Activated CD8-positive, alpha-beta memory T cell treated with anti-CD3 and anti-CD28 coated beads, Interleukin-2, amount 50 U/mL, for 4 hours (primary cell): Measurements from ENCODE around the gene ERCC3.
A peak's percentile ranks its signal among the peaks of the same experiment; 100 is the strongest.

Experiments
- DNase-seq: peaks from one replicate; pipeline ENCODE4 v3.0.0-alpha.2; 2020

ERCC3 gene

DNA sequence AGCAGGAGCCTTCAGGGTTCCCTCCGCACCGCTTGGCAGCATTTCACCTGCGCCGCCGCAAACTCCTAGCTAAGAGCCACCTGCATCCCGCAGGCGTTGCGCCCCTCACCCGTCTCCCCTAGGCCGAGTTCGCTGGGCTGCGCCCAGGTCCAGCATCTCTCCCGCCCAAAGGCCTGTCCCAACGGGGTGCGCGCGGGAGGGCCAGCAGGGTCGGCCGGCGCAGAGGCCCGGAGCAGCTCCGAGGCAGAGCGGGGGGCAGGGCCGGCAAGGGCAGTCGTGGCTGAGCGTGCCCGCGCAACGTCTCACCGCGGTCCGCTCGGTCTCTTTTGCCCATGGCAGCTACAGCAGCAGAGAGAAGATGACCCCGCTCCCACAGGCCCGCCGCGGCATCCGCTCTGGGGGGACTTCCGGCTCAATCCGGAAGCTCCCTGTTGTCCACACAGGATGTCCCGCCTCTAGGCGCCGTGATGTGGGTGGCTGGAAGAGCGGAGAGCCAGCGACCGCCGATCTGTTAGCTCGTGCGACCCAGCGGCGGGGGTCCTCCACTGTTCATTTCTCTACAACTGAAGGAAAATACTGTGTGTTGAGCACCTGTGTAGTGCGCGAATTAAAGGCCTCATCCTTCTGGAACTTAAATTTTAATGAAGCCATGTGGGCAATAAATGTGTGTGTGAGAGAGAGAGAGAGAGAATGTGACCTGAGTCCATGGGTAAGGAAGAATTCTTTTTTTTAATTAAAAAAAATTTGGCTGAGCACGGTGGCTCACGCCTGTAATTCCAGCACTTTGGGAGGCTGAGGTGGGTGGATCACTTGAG, at the start of gene ERCC3:
Gene ERCC3 (minus strand): TSS at position 397 of the 815 bp plus-strand sequence. CDS start 63 bp downstream, at position 334.
- DNase-seq: peak; percentile 84

GRCh38 chr2:127343277-127343676, 49.3 kb upstream of the ERCC3 start:
- DNase-seq: no peak

- no peak for DNase-seq
Observed at GRCh38 chr2:127342101-127342500, 48.2 kb upstream of the ERCC3 start.

- DNase-seq: no peak
Observed at GRCh38 chr2:127332335-127332734, 38.4 kb upstream of the ERCC3 start.

DNA sequence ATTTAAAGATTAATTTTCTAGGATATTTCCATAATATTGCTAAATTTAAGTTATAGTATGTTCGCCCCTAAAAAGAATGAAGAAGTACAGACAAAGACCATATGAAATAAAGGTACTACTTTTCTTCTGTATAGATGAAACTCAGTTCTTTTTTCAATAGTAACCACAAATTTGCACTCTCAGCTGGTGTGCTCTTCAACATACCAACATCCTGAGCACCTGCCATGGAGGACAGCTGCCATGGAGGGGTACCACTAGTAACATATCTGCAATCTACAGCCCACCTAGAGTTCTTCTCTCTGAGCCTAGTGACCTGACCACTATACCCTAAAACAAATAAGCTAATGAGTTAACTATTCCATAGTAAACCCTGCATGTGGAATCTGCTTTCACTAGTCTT, 36.8 kb upstream of the ERCC3 start:
- no peak for DNase-seq

DNA sequence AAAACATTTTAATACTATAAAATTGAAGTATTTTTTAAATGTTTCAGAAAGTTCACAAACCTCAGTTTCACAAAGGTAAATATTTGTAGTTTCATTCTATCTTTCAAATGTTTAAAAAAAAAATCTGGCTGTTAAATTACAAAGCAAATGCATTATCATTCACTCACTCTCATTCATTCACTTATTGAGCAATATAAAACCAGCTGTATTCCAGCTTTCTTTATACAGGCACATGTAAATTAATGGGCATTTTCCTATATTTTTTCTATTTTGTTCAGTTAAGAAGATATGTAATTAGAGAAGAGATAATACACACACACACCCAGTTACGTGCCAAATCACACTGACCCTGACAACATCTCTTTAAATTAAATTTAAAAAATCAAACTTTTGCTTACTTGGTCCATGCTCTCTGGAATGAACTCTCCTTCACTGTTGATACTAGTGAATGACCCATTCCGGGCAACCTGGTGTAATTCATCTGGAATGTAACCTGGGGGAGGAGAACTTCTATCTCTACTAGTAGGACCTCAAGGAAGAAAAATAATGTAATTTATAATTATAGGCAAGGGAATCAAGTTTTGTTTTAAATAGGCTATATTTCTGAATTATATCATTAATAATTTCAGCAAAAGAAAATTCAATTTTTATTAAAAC, 32.5 kb upstream of the ERCC3 start:
- no peak for DNase-seq

- DNase-seq: no peak
Observed at GRCh38 chr2:127324635-127325034, 30.7 kb upstream of the ERCC3 start.

DNA sequence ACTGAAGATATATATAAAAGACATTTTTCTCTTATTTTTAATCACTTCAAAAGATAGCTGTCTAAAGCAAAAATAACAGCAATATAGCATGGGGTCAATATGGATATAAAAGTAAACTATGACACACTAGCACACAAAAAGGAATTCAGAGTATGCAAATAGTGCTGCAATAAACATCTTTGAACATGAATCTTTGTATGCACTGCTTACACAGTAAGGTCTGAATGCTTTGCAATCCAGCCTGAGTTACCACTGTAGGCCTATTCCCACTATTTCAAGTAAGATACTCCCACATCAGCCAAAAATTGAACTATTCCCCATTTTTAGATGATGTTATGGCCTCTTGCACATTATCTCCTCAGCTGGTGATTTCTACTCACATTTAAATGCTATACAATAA, 27.4 kb upstream of the ERCC3 start:
- no peak for DNase-seq

DNA sequence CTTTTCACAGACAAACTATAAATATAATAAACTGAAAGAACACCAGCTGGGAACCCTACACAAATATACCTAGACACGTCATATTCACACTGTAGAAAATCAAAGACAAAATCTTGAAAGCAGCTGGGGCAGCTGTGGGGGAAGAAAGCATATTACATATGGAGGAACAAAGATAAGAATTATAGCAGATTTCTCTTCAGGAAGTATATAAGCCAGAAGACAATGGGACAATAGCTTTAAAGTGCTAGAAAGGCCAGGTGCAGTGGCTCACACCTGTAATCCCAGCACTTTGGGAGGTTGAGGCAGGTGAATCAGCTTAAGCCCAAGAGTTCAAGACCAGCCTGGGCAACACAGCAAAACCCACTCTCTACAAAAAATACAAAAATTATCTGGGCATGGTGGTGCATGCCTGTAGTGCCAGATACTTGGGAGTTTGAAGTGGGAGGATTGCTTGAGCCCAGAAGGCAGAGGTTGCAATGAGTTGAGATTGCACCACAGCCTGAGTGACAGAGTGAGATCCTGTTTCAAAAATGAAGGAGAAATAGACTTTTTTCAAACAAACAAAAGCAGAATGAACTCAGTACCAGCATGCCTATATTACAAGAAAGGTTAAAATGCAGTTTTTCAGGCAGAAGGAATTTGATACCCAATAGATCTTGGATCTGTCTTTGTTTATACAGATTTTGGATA, 26.8 kb upstream of the ERCC3 start:
- DNase-seq: no peak

- DNase-seq: no peak
Observed at GRCh38 chr2:127320067-127320466, 26.1 kb upstream of the ERCC3 start.

- DNase-seq: no peak
Observed at GRCh38 chr2:127314193-127314988, 20.4 kb upstream of the ERCC3 start.

DNA sequence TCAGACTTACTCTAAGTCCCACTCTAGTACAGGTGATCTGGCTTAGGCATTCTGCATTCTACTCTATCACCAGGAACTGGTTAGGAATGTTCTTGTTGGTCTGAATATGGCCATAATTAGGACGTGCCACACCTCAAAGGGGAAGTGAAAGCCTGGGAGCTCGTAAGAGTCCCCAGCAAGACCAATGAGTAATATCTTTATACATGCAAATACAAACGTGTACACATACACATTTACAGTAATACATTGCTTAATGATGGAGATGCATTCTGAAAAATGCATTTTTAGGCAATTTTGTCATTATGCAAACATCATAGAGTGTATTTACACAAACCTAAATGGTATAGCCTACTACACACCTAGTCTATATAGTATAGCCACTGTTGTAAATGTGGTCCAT, 19.5 kb upstream of the ERCC3 start:
- DNase-seq: no peak

GRCh38 chr2:127310980-127311379, 17.0 kb upstream of the ERCC3 start:
- DNase-seq: no peak

- no peak for DNase-seq
Observed at GRCh38 chr2:127309468-127309867, 15.5 kb upstream of the ERCC3 start.

- DNase-seq: no peak
Observed at GRCh38 chr2:127308586-127309138, 14.7 kb upstream of the ERCC3 start.

DNA sequence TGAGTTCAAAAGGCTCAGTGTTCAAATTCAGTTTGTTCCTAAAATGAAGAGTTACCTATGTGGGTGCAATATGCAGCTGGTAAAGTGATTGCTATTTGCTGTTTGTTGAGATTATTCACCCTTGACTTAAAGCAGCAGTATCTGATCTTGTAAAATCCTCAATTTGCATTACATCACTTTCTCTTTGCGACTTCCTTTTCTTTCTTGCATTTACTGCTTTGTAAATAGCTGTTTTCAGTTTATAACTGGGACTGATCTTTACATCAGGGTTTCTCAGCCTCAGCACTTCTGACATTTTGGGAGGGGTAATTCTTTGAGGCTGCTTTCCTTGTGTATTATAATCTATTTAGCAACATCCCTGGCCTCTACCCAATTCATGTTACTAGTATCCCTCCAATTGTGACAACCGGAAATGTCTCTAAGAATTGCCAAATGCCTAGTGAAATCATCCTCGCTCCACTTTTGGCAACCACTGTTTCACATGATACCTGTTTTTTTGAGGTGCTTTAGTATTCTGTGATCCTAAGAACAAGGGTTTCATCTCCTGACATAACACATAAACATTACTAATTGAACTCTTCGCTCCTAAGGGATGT, 12.1 kb upstream of the ERCC3 start:
- no peak for DNase-seq

- DNase-seq: no peak
Observed at GRCh38 chr2:127302168-127302567, 8.2 kb upstream of the ERCC3 start.

GRCh38 chr2:127293386-127293747, 577 bp downstream of the ERCC3 start:
- DNase-seq: no peak

- no peak for DNase-seq
Observed at GRCh38 chr2:127288274-127288673, 5.7 kb downstream of the ERCC3 start.

GRCh38 chr2:127283275-127283674, 10.7 kb downstream of the ERCC3 start:
- no peak for DNase-seq

- no peak for DNase-seq
Observed at GRCh38 chr2:127280693-127281092, 13.3 kb downstream of the ERCC3 start.

GRCh38 chr2:127279781-127280180, 14.2 kb downstream of the ERCC3 start:
- no peak for DNase-seq
